Psoas muscle (tissue), 8 donors: ENCODE measurements around the gene TUBA4B. TPM values are rescaled to one million over a fixed set of nuclear protein-coding genes. Genes with fewer than 3 reads are reported as not detected.
"Not testable (repeated sequence)": the region's sequence is repeated elsewhere in the genome, so short reads cannot be mapped to it uniquely, and the experiment has no call there.

ENCODE experiments used
- ATAC-seq, 4 donors: fragments of 200-7000 bp; cut with Tn5 transposase; one replicate each; pipeline ENCODE4 v1.9.1; 2020; ENCODE audit warnings: moderate library complexity in 3 of 4, mild to moderate bottlenecking in 2 of 4
- DNase-seq, 2 donors: peaks; one replicate each; pipeline ENCODE4 v3.0.0-alpha.2; 2020
- H3K27ac ChIP-seq: fragments of 200-600 bp; one replicate; pipeline ENCODE4 v1.8.0; 2022
- H3K27me3 ChIP-seq, 3 donors: fragments of 200-600 bp in 1 of 3; one replicate each; pipeline versions ENCODE4 v1.6.1 to v1.8.0; 2013 to 2022; ENCODE audit warnings: low read length in 2 of 3, mild to moderate bottlenecking in 2 of 3, moderate library complexity in 1 of 3; ENCODE audit not compliant: insufficient read depth in 3 of 3
- H3K36me3 ChIP-seq, 2 donors: fragments of 200-600 bp in 1 of 2; one replicate each; pipeline versions ENCODE4 v1.6.1 to v1.8.0; 2013 to 2022; ENCODE audit warnings: low read depth in 1 of 2, mild to moderate bottlenecking in 1 of 2, moderate library complexity in 1 of 2; ENCODE audit not compliant: insufficient read depth in 1 of 2
- H3K4me1 ChIP-seq: fragments of 200-600 bp; one replicate; pipeline ENCODE4 v1.8.0; 2022
- H3K4me3 ChIP-seq: fragments of 200-600 bp; one replicate; pipeline ENCODE4 v1.8.0; 2022; ENCODE audit warnings: mild to moderate bottlenecking
- H3K9me3 ChIP-seq: fragments of 200-600 bp; one replicate; pipeline ENCODE4 v1.8.0; 2022
- CTCF ChIP-seq: fragments of 200-600 bp; IDR thresholded peaks from one replicate; pipeline ENCODE4 v1.8.0; 2022; ENCODE audit warnings: antibody characterized with exemption
- WGBS, 3 donors: extraction: QIAGEN DNeasy Blood & Tissue Kit; methylation state at CpG; one replicate each; pipeline versions ENCODE4 v1.1.6 to v1.1.7; 2013; 5-methylcytosine and 5-hydroxymethylcytosine counted together
- intact Hi-C, 2 donors: fragments of 100-400 bp; cut with DNase I; formaldehyde crosslinking; loops; one replicate each; pipeline versions ENCODE4 v1.11.0 to v1.14.2; 2022
- polyA plus RNA-seq, 3 donors: library from polyadenylated mRNA; stranded (reverse); fragments of 200-250 nt; gene quantifications; one replicate each; pipeline ENCODE4 v1.2.3, GENCODE V29; 2013
- total RNA-seq, 4 donors: library from RNA; stranded (reverse); fragmentation: NEBNext Ultra II Directional in 2 of 4; extraction: Animal tissue kit (Norgen Biotek cat#: 25700) in 2 of 4; gene quantifications; one replicate each; pipeline versions ENCODE4 v1.2.1 to v1.2.4, GENCODE V29; 2021 to 2023
- donor health status: healthy with polysubstance abuse.
- donor health status: DM: no; HTN: no; CAD: no; lungs with moderate emphysema.
- donor health status: Bipolar disorder and iron deficiency.
- donor health status: healthy.
- donor health status: DM: yes; HTN: yes; CAD: no.
- donor health status: DM: no; HTN: no; CAD: no.
- donor health status: DM: no; HTN: no; CAD: no.
- donor health status: DM: yes; HTN: yes; CAD: no.

Gene TUBA4B
- total and polyA plus RNA-seq, 7 donors: 0.06 TPM; not detected in 6

- Histone ChIP-seq H3K9me3 (no peaks in the 10 kb centered on the region), H3K27ac (peak overlapping the region; percentile 94), H3K36me3 (peaks cover 0 to 46% of the 10 kb centered on the region in 2 donors), H3K4me1 (peaks cover 47% of the 10 kb centered on the region), H3K27me3 (no peaks in the 10 kb centered on the region), H3K4me3 (peak overlapping the region; percentile 75)
- TF ChIP-seq CTCF: no peak
- intact Hi-C loops: no loop called here
- ATAC-seq (peak in 3 of 4 donors; percentile 0 to 4 (median 1)), DNase-seq (peak in 1 of 2 donors; percentile 53)
- 4 to 6% (median 5%) methylated on average over 9 of the region's 9 CpGs for WGBS, 3 donors
Measured at GRCh38 chr2:219252570-219252899, 508 bp upstream of the TUBA4B start.

- Histone ChIP-seq H3K27ac (peak within 1 kb of the TSS; percentile 94), H3K4me1 (peaks cover 33% of the 10 kb centered on the region), H3K27me3 (no peaks in the 10 kb centered on the region), H3K4me3 (peak within 1 kb of the TSS; percentile 75), H3K9me3 (no peaks in the 10 kb centered on the region), H3K36me3 (peaks cover 0 to 32% of the 10 kb centered on the region in 2 donors)
- DNase-seq: peak; percentile 90 to 92
- 0 to 1% (median 1%) methylated on average over 56 to 76 of the region's 76 CpGs for WGBS, 3 donors
- intact Hi-C loops: loop anchor here in 1 of 2 donors (2.0 kb wide), 1 partner anchor 19 kb away; no protein-coding TSS in a partner anchor
- peak; percentile 18 for TF ChIP-seq CTCF
- peak; percentile 77 to 85 (median 80) for ATAC-seq
Measured at GRCh38 chr2:219253753-219254589, 928 bp downstream of the TUBA4B start, which contains the start of gene TUBA4A. TSS of gene TUBA4A (minus strand) at chr2:219253918. CDS start at chr2:219253858, 60 bp downstream.

GRCh38 chr2:219254590-219255201 is 1.7 kb downstream of the TUBA4B start:
- Histone ChIP-seq H3K27ac (peak overlapping the region; percentile 94), H3K4me3 (peak overlapping the region; percentile 75), H3K9me3 (no peaks in the 10 kb centered on the region), H3K4me1 (peaks cover 26% of the 10 kb centered on the region), H3K27me3 (no peaks in the 10 kb centered on the region), H3K36me3 (peaks cover 0 to 25% of the 10 kb centered on the region in 2 donors)
- WGBS, 3 donors: 23 to 26% (median 24%) methylated on average over 12 of the region's 12 CpGs
- DNase-seq (no peak), ATAC-seq (peak; percentile 3 to 6 (median 4))
- intact Hi-C loops: loop anchor here in 1 of 2 donors (2.0 kb wide), 1 partner anchor 18 kb away; no protein-coding TSS in a partner anchor
- no peak for TF ChIP-seq CTCF

GRCh38 chr2:219258942-219259341 is 5.9 kb downstream of the TUBA4B start:
- H3K27me3 ChIP-seq, intact Hi-C loops, H3K4me1 ChIP-seq, ATAC-seq, H3K4me3 ChIP-seq, DNase-seq, H3K27ac ChIP-seq, H3K9me3 ChIP-seq, H3K36me3 ChIP-seq: not testable (repeated sequence)
- 83 to 89% (median 85%) methylated on average over 10 of the region's 10 CpGs for WGBS, 3 donors
